Sigmoid colon (tissue), 4 donors: Measurements from ENCODE around the gene HSPA1B.

Experiments
- CTCF ChIP-seq, 4 experiments: fragments of 450-650 bp in 3 of 4; fragments of 200-600 bp in 1 of 4; IDR thresholded peaks; one replicate each; pipeline ENCODE4 v1.5.1; 2016 to 2019; ENCODE audit warnings: antibody characterized with exemption in 4 of 4, mild to moderate bottlenecking in 3 of 4, moderate library complexity in 2 of 4
- EP300 ChIP-seq, 4 donors: sonication (generic); formaldehyde crosslinking; IDR thresholded peaks; one replicate each; pipeline ENCODE4 v1.6.1; 2017; ENCODE audit warnings: antibody characterized with exemption in 4 of 4
- POLR2A ChIP-seq, 2 donors: fragments of 450-650 bp; IDR thresholded peaks; one replicate each; pipeline ENCODE4 v1.6.1; 2016; ENCODE audit warnings: antibody characterized with exemption in 2 of 2, mild to moderate bottlenecking in 2 of 2, moderate library complexity in 2 of 2
- POLR2AphosphoS5 ChIP-seq, 4 donors: sonication (generic); formaldehyde crosslinking; IDR thresholded peaks; one replicate each; pipeline ENCODE4 v1.6.1; 2017; ENCODE audit warnings: antibody characterized with exemption in 4 of 4

GRCh38 chr6:31799781-31800180 lies 27.8 kb upstream of the HSPA1B start:
- TF ChIP-seq CTCF (IDR thresholded peaks at IDR 0.05) (no peak), POLR2A (IDR thresholded peaks at IDR 0.05) (no peak), POLR2AphosphoS5 (IDR thresholded peaks at IDR 0.05) (no peak), EP300 (IDR thresholded peaks at IDR 0.05) (no peak)
